ENCODE data around the gene MAML3. TPM values are rescaled to one million over a fixed set of nuclear protein-coding genes. Genes with fewer than 3 reads are reported as not detected.
"Not testable (repeated sequence)": the region's sequence is repeated elsewhere in the genome, so short reads cannot be mapped to it uniquely, and the experiment has no call there.

The MAML3 gene
- total RNA-seq, 1 donor: 6.5 TPM

- no peak for DNase-seq (ENCODE audit: low read depth)
- no peak overlapping the region for H3K4me3 ChIP-seq (ENCODE audit: low read depth, low read length)
- TF ChIP-seq CTCF (IDR thresholded peaks at IDR 0.05; ENCODE audit: insufficient read depth, low read depth, low read length): no peak
Observed at GRCh38 chr4:139957065-139957464, 196.9 kb downstream of the MAML3 start.

- DNase-seq (ENCODE audit: low read depth): no peak
- TF ChIP-seq CTCF (IDR thresholded peaks at IDR 0.05; ENCODE audit: insufficient read depth, low read depth, low read length): no peak
- no peak overlapping the region for H3K4me3 ChIP-seq (ENCODE audit: low read depth, low read length)
Observed at GRCh38 chr4:139956507-139957017, 197.4 kb downstream of the MAML3 start.

GRCh38 chr4:139955600-139955999, 198.4 kb downstream of the MAML3 start:
- DNase-seq (ENCODE audit: low read depth): no peak
- H3K4me3 ChIP-seq (ENCODE audit: low read depth, low read length): no peak overlapping the region
- no peak for TF ChIP-seq CTCF (IDR thresholded peaks at IDR 0.05; ENCODE audit: insufficient read depth, low read depth, low read length)

GRCh38 chr4:139954512-139954911, 199.5 kb downstream of the MAML3 start:
- TF ChIP-seq CTCF (IDR thresholded peaks at IDR 0.05; ENCODE audit: insufficient read depth, low read depth, low read length): no peak
- no peak overlapping the region for H3K4me3 ChIP-seq (ENCODE audit: low read depth, low read length)
- DNase-seq (ENCODE audit: low read depth): no peak

GRCh38 chr4:139951021-139951420, 203.0 kb downstream of the MAML3 start:
- no peak overlapping the region for H3K4me3 ChIP-seq (ENCODE audit: low read depth, low read length)
- no peak for TF ChIP-seq CTCF (IDR thresholded peaks at IDR 0.05; ENCODE audit: insufficient read depth, low read depth, low read length)
- DNase-seq (ENCODE audit: low read depth): no peak

- no peak for TF ChIP-seq CTCF (IDR thresholded peaks at IDR 0.05; ENCODE audit: insufficient read depth, low read depth, low read length)
- no peak for DNase-seq (ENCODE audit: low read depth)
- H3K4me3 ChIP-seq (ENCODE audit: low read depth, low read length): no peak overlapping the region
Observed at GRCh38 chr4:139950568-139950967, 203.4 kb downstream of the MAML3 start.

- not testable (repeated sequence) for DNase-seq (ENCODE audit: low read depth); H3K4me3 ChIP-seq (ENCODE audit: low read depth, low read length)
Observed at GRCh38 chr4:139944916-139945315, 209.1 kb downstream of the MAML3 start.

Data from fibroblast of villous mesenchyme (primary cell).